Muscle layer of duodenum (tissue), 2 donors: Measurements from ENCODE around the gene GUCD1.

ENCODE experiments used
- H3K27ac ChIP-seq: one replicate; pipeline ENCODE4 v1.7.0; 2013; ENCODE audit warnings: mild to moderate bottlenecking, low read length
- H3K27me3 ChIP-seq: one replicate; pipeline ENCODE4 v1.7.0; 2013; ENCODE audit warnings: low read depth, mild to moderate bottlenecking, control low read depth, low read length
- H3K36me3 ChIP-seq, 2 donors: one replicate each; pipeline ENCODE4 v1.7.0; 2013; ENCODE audit warnings: low read length in 2 of 2, control low read depth in 1 of 2, mild to moderate bottlenecking in 1 of 2; ENCODE audit not compliant: insufficient read depth in 2 of 2, control insufficient read depth in 1 of 2
- H3K4me1 ChIP-seq, 2 donors: one replicate each; pipeline ENCODE4 v1.7.0; 2013; ENCODE audit warnings: low read length in 2 of 2, mild to moderate bottlenecking in 2 of 2, control low read depth in 1 of 2, moderate library complexity in 1 of 2; ENCODE audit not compliant: insufficient read depth in 2 of 2, control insufficient read depth in 1 of 2
- H3K4me3 ChIP-seq, 2 donors: one replicate each; pipeline ENCODE4 v1.7.0; 2013; ENCODE audit warnings: low read length in 2 of 2, low read depth in 1 of 2, mild to moderate bottlenecking in 1 of 2
- H3K9me3 ChIP-seq, 2 donors: one replicate each; pipeline ENCODE4 v1.7.0; 2013; ENCODE audit warnings: low read length in 2 of 2, control low read depth in 1 of 2, mild to moderate bottlenecking in 1 of 2; ENCODE audit not compliant: control insufficient read depth in 1 of 2
- donor health status: healthy.

GUCD1 gene

GRCh38 chr22:24579258-24579601, 24.3 kb upstream of the GUCD1 start:
- H3K27me3 ChIP-seq, result no peaks in the 10 kb centered on the region
- no peak overlapping the region for H3K27ac ChIP-seq
- no peak overlapping the region for H3K4me3 ChIP-seq
- H3K4me1 ChIP-seq, result peaks cover 12 to 13% of the 10 kb centered on the region in 2 donors
- no peaks in the 10 kb centered on the region for H3K9me3 ChIP-seq
- H3K36me3 ChIP-seq, result peaks cover 10 to 22% of the 10 kb centered on the region in 2 donors

- Histone ChIP-seq H3K4me3 (no peak overlapping the region), H3K27me3 (no peaks in the 10 kb centered on the region), H3K9me3 (no peaks in the 10 kb centered on the region), H3K36me3 (peaks cover 16 to 27% of the 10 kb centered on the region in 2 donors), H3K4me1 (peaks cover 6 to 9% of the 10 kb centered on the region in 2 donors), H3K27ac (no peak overlapping the region)
These were observed 23.7 kb upstream of the GUCD1 start for GRCh38 chr22:24578355-24579257.

- no peak overlapping the region for H3K27ac ChIP-seq
- H3K36me3 ChIP-seq, result peaks cover 17 to 43% of the 10 kb centered on the region in 2 donors
- H3K9me3 ChIP-seq, result no peaks in the 10 kb centered on the region
- H3K4me3 ChIP-seq, result no peak overlapping the region
- H3K27me3 ChIP-seq, result no peaks in the 10 kb centered on the region
- peaks cover 0 to 4% of the 10 kb centered on the region in 2 donors for H3K4me1 ChIP-seq
These were observed 21.8 kb upstream of the GUCD1 start for GRCh38 chr22:24576778-24577177.

GRCh38 chr22:24571266-24571665, 16.3 kb upstream of the GUCD1 start:
- Histone ChIP-seq H3K4me3 (no peak overlapping the region), H3K27me3 (no peaks in the 10 kb centered on the region), H3K9me3 (no peaks in the 10 kb centered on the region), H3K36me3 (peaks cover 22 to 65% of the 10 kb centered on the region in 2 donors), H3K27ac (no peak overlapping the region), H3K4me1 (peaks cover 0 to 7% of the 10 kb centered on the region in 2 donors)

GRCh38 chr22:24567668-24568067, 12.7 kb upstream of the GUCD1 start:
- no peaks in the 10 kb centered on the region for H3K27me3 ChIP-seq
- H3K36me3 ChIP-seq, result peaks cover 10 to 40% of the 10 kb centered on the region in 2 donors
- H3K4me1 ChIP-seq, result peaks cover 0 to 22% of the 10 kb centered on the region in 2 donors
- no peak overlapping the region for H3K27ac ChIP-seq
- H3K9me3 ChIP-seq, result no peaks in the 10 kb centered on the region
- no peak overlapping the region for H3K4me3 ChIP-seq

- Histone ChIP-seq H3K36me3 (peaks cover 10 to 35% of the 10 kb centered on the region in 2 donors), H3K4me3 (no peak overlapping the region), H3K27ac (no peak overlapping the region), H3K9me3 (no peaks in the 10 kb centered on the region), H3K27me3 (no peaks in the 10 kb centered on the region), H3K4me1 (peaks cover 0 to 22% of the 10 kb centered on the region in 2 donors)
These were observed 12.1 kb upstream of the GUCD1 start for GRCh38 chr22:24566899-24567511.

GRCh38 chr22:24565077-24565476, 10.1 kb upstream of the GUCD1 start:
- Histone ChIP-seq H3K9me3 (no peaks in the 10 kb centered on the region), H3K36me3 (peaks cover 13 to 20% of the 10 kb centered on the region in 2 donors), H3K4me3 (no peak overlapping the region), H3K4me1 (peaks cover 0 to 22% of the 10 kb centered on the region in 2 donors), H3K27me3 (no peaks in the 10 kb centered on the region), H3K27ac (no peak overlapping the region)

- H3K27ac ChIP-seq, result no peak overlapping the region
- H3K9me3 ChIP-seq, result no peaks in the 10 kb centered on the region
- peaks cover 0 to 25% of the 10 kb centered on the region in 2 donors for H3K4me1 ChIP-seq
- H3K36me3 ChIP-seq, result peaks cover 12 to 15% of the 10 kb centered on the region in 2 donors
- H3K4me3 ChIP-seq, result no peak overlapping the region
- H3K27me3 ChIP-seq, result no peaks in the 10 kb centered on the region
These were observed 9.6 kb upstream of the GUCD1 start for GRCh38 chr22:24564376-24565058.

GRCh38 chr22:24563246-24563645, 8.3 kb upstream of the GUCD1 start:
- peaks cover 0 to 33% of the 10 kb centered on the region in 2 donors for H3K4me1 ChIP-seq
- no peak overlapping the region for H3K4me3 ChIP-seq
- no peaks in the 10 kb centered on the region for H3K27me3 ChIP-seq
- no peak overlapping the region for H3K27ac ChIP-seq
- H3K9me3 ChIP-seq, result no peaks in the 10 kb centered on the region
- H3K36me3 ChIP-seq, result peaks cover 15 to 20% of the 10 kb centered on the region in 2 donors

GRCh38 chr22:24559471-24559870, 4.5 kb upstream of the GUCD1 start:
- H3K36me3 ChIP-seq, result peaks cover 24 to 30% of the 10 kb centered on the region in 2 donors
- H3K27ac ChIP-seq, result no peak overlapping the region
- H3K27me3 ChIP-seq, result no peaks in the 10 kb centered on the region
- no peaks in the 10 kb centered on the region for H3K9me3 ChIP-seq
- H3K4me3 ChIP-seq, result no peak overlapping the region
- H3K4me1 ChIP-seq, result peaks cover 0 to 39% of the 10 kb centered on the region in 2 donors
